Left renal cortex interstitium (tissue), 4 donors: Measurements from ENCODE around the gene ACER2. TPM values are rescaled to one million over a fixed set of nuclear protein-coding genes. Genes with fewer than 3 reads are reported as not detected.
A peak's percentile ranks its signal among the peaks of the same experiment; 100 is the strongest.

Experiments used
- DNase-seq, 4 donors: peaks; one replicate each; pipeline ENCODE4 v3.0.0-alpha.2; 2013; ENCODE audit warnings: low read depth in 4 of 4, low spot score in 2 of 4, missing footprints in 1 of 4
- polyA plus RNA-seq, 4 donors: library from polyadenylated mRNA; unstranded; fragments of 120-200 nt; gene quantifications; one replicate each; pipeline ENCODE4 v1.2.1, GENCODE V29; 2013; ENCODE audit not compliant: insufficient read length in 4 of 4

ACER2 gene
- polyA plus RNA-seq, 4 donors, result 6.9 to 17.7 (median 12.9) TPM

DNA sequence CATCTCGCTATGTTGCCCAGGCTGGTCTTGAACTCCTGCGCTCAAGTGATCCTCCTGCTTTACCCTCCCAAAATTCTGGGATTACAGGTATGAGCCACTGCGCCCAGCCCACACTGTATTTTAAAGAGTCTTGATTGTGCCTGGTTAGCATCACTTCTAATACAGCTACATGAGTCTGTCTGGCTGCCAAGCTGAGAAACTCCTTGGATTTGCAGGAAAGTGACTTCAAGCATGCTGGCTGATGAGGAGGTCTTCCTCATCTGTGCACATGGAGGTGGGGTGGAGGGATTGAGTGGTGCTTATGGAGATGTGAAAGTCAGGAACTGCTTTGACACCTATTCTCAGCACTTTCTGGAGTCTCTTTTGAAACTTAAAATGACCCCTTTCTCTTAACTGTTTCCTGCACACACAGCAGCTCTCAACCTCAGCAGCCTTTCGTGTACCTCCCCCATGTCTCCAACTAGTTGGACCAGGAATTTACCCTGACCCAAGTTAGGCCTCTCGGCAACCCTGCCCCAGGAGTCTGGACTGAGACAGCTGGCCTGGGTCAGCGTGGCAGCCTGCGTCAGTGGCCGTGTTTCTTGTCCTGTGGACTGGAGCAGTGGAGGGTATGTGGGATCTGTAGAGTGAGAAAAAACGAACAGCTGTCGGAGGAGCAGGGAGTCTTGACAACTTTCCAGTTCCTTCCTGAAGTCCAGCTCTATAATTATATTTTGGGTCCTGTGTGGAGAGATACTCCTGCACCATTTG is 72.5 kb downstream of the ACER2 start:
- no peak for DNase-seq

DNA sequence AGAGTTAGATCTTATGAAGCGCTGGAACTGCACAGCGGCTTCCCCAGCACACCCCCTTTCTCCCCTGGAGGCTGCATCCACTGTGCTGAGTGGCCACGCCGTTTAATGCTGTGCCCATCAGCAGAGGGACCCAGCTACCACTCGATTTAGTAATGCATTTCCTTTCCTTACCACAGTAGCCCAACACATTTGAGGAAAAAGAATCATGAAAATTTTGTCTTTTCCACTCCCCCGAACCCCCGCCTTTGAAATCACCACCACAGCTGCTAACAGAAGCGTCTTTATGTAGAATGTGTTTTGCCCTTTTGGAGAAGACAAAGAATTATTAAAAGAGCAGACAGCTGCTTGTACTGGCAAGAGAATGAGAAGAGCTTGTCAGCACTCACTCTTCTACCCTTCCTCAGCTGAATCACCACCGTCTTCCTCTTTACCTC is 73.2 kb downstream of the ACER2 start:
- no peak for DNase-seq

DNA sequence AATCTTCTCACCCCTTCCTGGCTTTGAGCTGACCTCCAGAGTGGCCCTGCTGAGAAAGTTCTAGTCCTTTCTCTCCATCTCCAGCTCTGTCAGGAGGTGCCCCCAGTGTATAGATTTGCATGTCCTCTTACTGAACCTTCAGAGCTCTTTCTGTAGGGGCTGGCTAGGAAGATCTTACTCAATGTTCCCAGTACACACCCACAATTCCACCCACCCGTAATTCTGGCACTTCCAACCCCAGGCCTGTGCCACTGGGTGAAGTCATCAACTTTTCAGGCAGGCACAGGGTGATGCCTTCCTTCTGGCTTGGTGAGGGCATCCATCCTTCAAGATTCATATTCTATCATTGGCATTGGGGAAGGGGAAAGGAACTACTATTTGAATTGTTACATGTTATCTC is 75.9 kb downstream of the ACER2 start:
- no peak for DNase-seq

DNA sequence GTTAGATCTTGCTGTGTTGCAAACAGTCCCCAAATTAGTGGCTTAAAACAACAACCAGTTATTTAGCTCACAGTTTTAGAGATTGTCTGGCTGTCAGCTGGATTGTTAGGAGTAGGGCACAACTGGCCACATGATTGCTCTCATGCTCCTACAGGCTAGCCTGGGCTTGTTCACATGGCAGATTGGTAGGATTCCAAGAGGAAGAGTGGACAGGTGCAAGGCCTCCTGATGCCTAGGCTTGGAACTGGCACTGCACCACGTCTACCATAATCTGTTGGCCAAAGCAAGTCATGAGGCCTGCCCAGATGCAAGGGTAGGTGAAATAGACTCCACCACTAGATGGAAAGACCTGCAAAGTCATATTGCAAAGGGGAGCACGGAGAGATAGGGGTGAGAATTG is 76.4 kb downstream of the ACER2 start:
- DNase-seq, result no peak

DNA sequence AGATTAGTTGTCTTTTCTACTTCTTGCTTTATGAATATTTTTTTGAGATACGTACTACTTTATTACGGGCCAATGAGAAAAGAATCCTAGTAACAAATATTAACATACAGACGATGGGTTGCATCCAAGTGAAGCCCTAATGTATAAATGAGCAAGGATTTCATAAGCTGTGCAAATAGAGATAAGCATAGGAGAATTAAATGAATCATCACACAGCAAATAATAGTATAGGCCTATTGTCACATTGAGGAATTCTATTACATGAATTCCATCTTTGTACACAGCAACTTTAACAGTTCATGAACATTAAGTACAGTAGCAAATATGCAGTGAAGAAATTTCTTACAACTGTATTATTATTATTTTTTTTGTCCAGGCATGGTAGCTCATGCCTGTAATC is 78.0 kb downstream of the ACER2 start:
- no peak for DNase-seq

DNA sequence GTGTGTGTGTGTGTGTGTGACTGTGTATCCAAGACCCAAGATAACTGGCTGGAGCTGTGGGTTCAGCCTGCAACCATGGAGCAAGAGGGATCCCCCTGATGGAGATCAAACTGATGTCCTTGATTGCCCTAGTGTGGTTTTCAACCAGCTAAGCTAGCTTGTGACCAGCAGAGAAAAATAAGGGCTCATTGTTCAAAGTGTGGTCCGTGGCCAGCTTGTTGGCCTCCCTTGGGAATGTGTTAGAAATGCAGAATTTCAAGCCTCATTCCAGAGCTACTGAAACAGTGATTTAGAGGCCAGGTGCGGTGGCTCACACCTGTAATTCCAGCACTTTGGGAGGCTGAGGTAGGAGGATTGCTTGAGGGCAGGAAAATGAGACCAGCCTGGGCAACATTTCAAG is 79.9 kb downstream of the ACER2 start:
- DNase-seq, result no peak

DNA sequence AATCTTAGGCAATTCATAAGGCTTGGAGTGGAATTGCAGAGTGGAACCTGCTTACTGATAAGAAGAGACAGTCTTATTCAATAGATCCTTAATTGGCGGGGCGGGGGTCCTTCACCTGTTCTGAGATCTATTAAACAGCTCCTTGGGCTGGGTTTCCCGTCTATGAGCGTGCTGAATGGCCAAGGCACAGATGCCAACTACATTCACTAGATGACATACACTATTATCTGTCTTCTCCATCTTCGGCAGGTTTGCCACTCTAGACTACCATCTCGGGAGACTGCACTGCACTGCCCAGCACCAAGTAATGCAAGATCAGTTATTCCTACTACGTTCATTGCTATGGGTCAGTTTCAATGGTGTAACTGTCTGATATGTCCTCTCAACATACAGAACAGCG is 81.5 kb downstream of the ACER2 start:
- DNase-seq, result no peak

DNA sequence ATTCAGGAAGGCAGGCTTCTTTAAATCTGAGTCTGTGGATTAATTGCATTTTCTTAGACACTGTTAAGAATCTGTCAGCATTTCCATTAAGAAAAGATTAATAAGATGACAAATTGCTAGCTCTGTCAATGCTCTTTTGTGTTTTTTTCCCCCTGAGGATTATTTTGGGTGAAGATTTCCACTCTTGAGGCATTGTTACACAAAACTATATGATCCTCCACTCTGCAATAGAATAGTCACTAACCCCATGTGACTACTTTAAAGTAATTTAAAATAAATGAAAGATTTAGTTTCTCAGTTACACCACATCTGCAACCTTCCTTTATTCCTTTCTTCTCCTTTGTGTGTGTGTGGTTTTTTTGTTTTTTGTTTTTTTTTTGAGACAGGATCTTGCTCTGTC is 82.0 kb downstream of the ACER2 start:
- DNase-seq, result no peak

DNA sequence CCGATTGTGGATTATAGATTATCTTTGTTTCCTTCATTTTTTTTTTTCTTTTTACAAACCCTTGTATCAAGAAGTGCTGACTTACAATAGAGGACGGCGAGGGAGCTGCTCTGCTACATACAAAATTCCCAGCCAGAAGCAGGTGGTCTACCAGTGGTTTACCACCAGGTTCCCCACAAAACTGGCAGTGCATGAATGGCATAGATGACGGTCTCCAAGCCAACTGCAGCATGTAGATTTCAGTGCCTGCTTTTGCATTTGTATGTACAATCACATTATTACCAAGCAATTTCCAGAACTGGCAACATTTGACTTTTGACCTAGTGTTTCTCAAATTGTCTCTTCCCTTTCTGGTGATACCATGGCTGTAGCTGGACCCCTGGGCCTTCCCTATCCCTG is 84.0 kb downstream of the ACER2 start:
- DNase-seq, result no peak

DNA sequence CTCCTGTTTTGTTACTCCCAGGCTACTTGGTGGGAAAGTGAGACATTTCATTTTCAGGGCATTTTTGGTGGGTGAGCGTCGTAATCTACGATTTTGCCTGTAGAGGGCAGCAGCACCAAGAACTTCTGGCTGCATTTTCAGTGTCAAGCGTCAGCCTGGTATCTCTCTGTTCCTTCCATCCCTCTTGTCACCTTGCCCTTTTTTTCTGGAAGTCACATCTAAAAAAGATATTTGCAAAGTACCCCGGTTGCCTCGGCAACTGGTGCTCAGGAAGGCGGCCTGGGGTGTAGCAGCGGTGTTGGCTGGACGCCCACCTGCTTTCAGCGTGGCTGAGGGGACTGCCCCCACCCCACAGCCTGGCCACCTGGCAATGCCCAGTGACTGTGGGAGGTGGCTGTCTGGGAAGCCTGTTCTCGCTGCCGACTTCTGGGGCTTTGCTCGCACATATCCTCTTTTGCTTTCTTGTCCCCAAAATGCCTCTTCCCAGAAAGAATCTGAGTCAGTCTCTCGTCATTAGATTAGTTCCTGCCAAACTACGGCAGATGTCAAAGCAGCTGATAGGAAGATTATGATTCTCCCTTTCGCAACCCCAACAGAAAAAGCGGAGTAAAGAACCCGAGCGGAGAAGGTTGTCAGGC is 84.5 kb downstream of the ACER2 start:
- DNase-seq, result peak in 1 of 4 donors; percentile 64

DNA sequence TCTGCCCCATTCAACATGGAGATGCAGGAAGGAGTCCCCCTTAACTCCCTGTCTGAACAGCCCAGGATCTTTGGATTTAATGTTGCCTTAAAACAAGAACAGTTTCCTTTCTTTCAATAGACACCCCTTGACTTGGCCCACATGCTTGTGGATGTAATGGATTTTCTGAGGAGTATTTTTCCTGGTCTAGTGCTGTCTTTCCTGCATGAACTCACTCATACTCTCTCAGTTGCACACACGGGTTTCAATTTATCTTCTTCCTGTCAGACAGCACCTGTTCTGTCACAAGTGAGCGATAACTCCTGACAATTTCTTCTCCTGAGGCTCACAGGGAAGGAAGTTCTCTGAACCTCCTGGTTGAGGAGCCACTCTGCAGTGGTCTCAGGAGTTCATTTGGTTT is 85.1 kb downstream of the ACER2 start:
- no peak for DNase-seq

DNA sequence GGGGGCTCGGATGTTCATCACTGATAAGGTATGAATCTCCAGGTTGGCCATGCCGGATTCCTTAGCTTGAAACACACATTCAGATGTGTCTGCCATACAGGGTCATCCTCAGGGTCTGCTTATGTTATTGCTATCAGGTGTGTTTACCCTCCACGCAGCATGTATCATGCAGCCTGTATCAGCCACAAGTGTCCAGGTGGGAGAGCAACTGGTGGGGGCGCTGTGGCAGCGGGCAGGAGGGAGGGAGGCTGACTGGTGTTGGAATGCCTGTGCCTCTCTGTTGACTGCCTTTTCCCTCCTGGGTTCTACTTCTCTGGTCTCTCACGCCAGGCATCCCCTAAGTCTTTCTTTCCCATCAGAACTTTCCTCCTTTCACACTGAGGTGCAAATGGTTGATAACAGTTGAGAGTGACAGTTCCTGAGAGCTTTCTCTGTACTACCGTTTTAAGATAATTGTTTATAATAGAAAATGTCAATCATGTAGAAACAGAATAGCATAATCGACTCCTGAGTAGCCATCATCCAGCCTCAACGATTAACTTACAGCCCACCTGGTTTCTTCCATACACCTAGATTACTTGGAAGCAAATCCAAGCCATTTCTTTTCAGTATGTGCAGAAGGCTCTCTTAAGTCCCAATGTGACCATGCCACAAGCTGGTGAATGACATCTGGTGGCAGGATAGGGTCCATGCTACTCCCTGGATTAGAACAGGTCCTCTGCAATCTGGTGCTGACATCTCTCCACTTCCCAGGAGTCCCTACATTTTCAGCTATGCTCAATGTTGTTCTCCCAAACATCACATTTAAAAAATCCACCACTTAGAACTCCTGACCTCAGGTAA is 86.6 kb downstream of the ACER2 start:
- no peak for DNase-seq

DNA sequence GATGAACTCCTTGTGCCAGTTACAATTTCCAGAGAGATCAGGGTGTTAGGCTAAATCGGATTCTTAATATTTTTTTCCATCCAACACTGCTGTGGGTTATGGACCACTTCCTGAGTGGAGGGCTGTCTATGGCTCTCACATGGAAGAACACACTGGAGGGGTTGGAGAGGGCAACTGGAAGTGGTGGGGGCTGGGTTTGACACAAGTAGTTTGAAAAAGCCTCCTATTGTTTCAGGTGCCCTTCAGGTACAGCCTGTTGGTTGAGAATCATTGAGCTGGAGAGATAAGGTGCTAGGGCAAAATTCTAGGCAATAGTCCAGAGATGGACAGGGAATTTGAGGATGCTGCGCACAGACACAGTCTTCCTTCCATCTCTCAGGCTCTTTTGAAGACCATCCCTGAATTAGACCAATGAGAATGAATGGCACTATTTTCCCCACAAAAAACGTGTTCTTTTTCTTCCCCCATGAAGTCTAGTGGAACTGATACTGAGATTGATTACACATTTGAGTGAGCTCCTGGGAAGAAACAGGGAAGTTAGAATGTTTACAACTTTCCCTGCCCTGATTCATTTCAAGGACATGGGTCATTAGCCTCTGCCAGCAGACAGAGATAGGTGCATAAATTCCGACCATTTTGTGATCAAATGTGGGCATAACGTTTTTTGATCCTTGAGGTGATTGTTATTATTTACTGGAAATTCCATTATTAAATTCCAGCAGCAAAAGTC is 87.7 kb downstream of the ACER2 start:
- no peak for DNase-seq

DNA sequence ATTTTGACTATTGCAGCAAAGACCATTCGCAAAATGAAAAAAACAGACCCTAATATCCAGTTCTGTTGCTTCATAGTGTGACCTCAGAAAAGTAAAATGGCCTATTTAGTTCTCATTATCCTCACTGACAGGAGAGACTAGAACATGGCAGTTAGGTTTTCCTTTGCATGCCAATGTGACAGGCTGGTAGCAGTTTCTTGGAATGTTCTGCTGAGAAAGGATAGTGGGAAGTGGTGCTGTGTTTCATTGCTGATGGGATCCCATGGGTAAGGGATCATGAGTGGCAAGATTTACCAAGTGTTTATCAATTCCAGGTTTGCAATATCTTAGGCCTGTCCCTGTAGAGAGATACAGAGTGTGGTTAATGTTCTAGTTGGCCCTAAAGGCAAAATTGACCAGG is 88.5 kb downstream of the ACER2 start:
- DNase-seq, result no peak

DNA sequence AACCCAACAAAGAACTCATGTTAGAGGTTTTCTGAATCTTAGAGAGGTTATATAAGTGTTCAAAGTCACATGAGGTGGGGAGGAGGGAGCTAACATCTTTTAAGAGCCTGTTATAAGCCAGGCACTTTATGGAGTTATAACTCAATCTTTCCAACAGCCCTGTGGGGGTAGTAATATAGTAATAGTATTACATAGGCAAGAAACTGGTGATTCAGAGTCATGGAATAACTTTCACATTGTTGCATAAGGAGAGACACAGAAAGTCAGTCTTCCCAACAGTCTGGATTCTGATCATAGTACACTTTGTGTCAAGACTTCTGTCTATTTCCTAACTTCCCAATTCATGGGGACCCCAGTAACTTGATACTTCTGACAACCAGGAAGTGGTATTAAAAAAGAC is 89.2 kb downstream of the ACER2 start:
- no peak for DNase-seq

Other genes with a start within 250 kb of the ACER2 start
- 10 to 100 TPM; 38.6 to 57.0 (median 49.0) TPM for gene DENND4C, start 178.3 kb upstream of the ACER2 start, polyA plus RNA-seq
- 1,000 to 10,000 TPM; 2,630 to 3,172 (median 2,877) TPM for gene RPS6, start 28.8 kb upstream of the ACER2 start, polyA plus RNA-seq